ENCODE results near the gene HRH1.
"Not testable (repeated sequence)": the region's sequence is repeated elsewhere in the genome, so short reads cannot be mapped to it uniquely, and the experiment has no call there.

Gene HRH1

GRCh38 chr3:11173828-11174465 lies 19.7 kb downstream of the HRH1 start:
- no peaks in the 10 kb centered on the region for H3K36me3 ChIP-seq (ENCODE audit: low read depth)
- no peak overlapping the region for H3K4me3 ChIP-seq (ENCODE audit: severe bottlenecking)
- no peaks in the 10 kb centered on the region for H3K27me3 ChIP-seq (ENCODE audit: insufficient read depth, poor library complexity, severe bottlenecking)
- H3K9me3 ChIP-seq (ENCODE audit: severe bottlenecking), result no peaks in the 10 kb centered on the region
- no peak for ATAC-seq (ENCODE audit: low read depth)
- H3K4me1 ChIP-seq (ENCODE audit: insufficient read depth, poor library complexity, severe bottlenecking), result peaks cover 8% of the 10 kb centered on the region
- TF ChIP-seq CTCF (IDR thresholded peaks at IDR 0.05; ENCODE audit: poor library complexity, severe bottlenecking), result no peak
- H3K27ac ChIP-seq (ENCODE audit: poor library complexity, severe bottlenecking), result no peak overlapping the region
- no peak for DNase-seq (ENCODE audit: low spot score)

GRCh38 chr3:11178421-11178820 lies 24.1 kb downstream of the HRH1 start:
- no peak for DNase-seq (ENCODE audit: low spot score)
- Histone ChIP-seq H3K27me3 (ENCODE audit: insufficient read depth, poor library complexity, severe bottlenecking) (no peaks in the 10 kb centered on the region), H3K36me3 (ENCODE audit: low read depth) (no peaks in the 10 kb centered on the region), H3K27ac (ENCODE audit: poor library complexity, severe bottlenecking) (no peak overlapping the region), H3K4me1 (ENCODE audit: insufficient read depth, poor library complexity, severe bottlenecking) (peaks cover 18% of the 10 kb centered on the region), H3K9me3 (ENCODE audit: severe bottlenecking) (no peaks in the 10 kb centered on the region), H3K4me3 (ENCODE audit: severe bottlenecking) (no peak overlapping the region)
- no peak for ATAC-seq (ENCODE audit: low read depth)
- TF ChIP-seq CTCF (IDR thresholded peaks at IDR 0.05; ENCODE audit: poor library complexity, severe bottlenecking), result no peak

- H3K9me3 ChIP-seq (ENCODE audit: severe bottlenecking); ATAC-seq (ENCODE audit: low read depth); DNase-seq (ENCODE audit: low spot score); H3K36me3 ChIP-seq (ENCODE audit: low read depth); H3K27me3 ChIP-seq (ENCODE audit: insufficient read depth, poor library complexity, severe bottlenecking); H3K4me3 ChIP-seq (ENCODE audit: severe bottlenecking): not testable (repeated sequence)
- H3K27ac ChIP-seq (ENCODE audit: poor library complexity, severe bottlenecking), result peak overlapping the region; percentile 79
- H3K4me1 ChIP-seq (ENCODE audit: insufficient read depth, poor library complexity, severe bottlenecking), result peaks cover 62% of the 10 kb centered on the region
Observed at GRCh38 chr3:11184328-11184969, 30.2 kb downstream of the HRH1 start.

DNA sequence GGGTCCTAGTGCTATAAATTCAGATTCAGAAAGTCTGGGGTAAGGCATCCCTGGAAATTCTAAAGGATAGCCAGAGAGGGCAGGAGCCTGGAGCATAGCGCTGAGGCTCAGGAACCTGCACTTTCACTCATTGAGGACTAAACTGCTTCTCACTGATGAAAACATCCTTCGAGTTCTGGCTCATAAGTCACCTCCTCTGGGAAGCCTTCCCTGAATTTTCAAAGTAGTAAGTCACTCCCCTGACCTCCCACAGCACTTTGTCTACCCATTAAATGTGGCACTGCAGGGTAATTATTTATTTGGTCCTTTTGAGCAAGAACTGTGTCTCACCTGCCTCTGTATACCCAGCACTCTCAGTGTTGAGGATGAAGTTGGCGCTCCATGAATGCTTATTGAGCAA lies 30.9 kb downstream of the HRH1 start:
- Histone ChIP-seq H3K4me3 (ENCODE audit: severe bottlenecking) (no peak overlapping the region), H3K27me3 (ENCODE audit: insufficient read depth, poor library complexity, severe bottlenecking) (no peaks in the 10 kb centered on the region), H3K4me1 (ENCODE audit: insufficient read depth, poor library complexity, severe bottlenecking) (peaks cover 62% of the 10 kb centered on the region), H3K9me3 (ENCODE audit: severe bottlenecking) (no peaks in the 10 kb centered on the region), H3K36me3 (ENCODE audit: low read depth) (no peaks in the 10 kb centered on the region), H3K27ac (ENCODE audit: poor library complexity, severe bottlenecking) (peak overlapping the region; percentile 79)
- no peak for ATAC-seq (ENCODE audit: low read depth)
- TF ChIP-seq CTCF (IDR thresholded peaks at IDR 0.05; ENCODE audit: poor library complexity, severe bottlenecking), result no peak
- no peak for DNase-seq (ENCODE audit: low spot score)

DNA sequence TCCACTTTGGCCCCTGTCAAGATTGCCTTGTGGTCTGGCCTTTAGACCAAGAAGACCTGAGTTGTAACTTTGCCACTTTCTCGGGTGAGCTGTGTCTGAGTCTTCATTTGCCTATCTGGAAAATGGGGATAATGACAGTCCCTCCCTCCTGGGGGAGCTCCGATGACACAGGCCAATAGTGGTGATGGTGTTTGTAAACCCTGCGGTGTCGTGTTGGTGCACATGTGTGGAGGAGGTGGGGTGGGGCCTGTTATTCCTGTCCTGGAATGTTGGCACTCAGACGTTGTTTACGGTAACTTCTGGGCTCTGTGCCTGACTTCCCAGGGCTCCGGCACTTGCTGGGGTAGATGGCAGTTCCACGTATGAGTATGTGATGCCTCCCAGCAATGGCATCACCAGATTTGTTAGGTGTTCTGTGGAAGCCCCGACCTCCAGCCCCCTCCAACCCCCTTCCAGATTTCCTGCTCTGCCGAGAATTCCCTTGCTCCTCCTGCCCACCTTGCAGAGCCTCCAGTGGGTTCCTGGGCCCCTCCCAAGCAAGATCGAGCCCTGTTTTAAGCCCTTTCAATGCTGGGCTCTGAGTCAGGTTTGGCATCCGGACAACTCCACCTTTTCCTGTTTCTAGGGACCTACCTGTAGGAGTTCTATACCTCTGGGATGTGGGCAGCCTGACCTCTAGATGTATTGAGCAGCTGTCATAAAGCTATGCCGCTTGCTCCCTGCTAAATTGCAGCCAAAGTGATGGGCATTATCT lies 31.4 kb downstream of the HRH1 start:
- Histone ChIP-seq H3K9me3 (ENCODE audit: severe bottlenecking) (no peaks in the 10 kb centered on the region), H3K4me1 (ENCODE audit: insufficient read depth, poor library complexity, severe bottlenecking) (peaks cover 58% of the 10 kb centered on the region), H3K27me3 (ENCODE audit: insufficient read depth, poor library complexity, severe bottlenecking) (no peaks in the 10 kb centered on the region), H3K27ac (ENCODE audit: poor library complexity, severe bottlenecking) (peak overlapping the region; percentile 79), H3K36me3 (ENCODE audit: low read depth) (no peaks in the 10 kb centered on the region), H3K4me3 (ENCODE audit: severe bottlenecking) (peak overlapping the region; percentile 13)
- peak; percentile 50 for TF ChIP-seq CTCF (IDR thresholded peaks at IDR 0.05; ENCODE audit: poor library complexity, severe bottlenecking)
- DNase-seq (ENCODE audit: low spot score) (peak; percentile 96), ATAC-seq (ENCODE audit: low read depth) (peak; percentile 84)

Data from RWPE2 (cell line).